ENCODE results near the gene NMUR2. TPM values are rescaled to one million over a fixed set of nuclear protein-coding genes. Genes with fewer than 3 reads are reported as not detected.

Gene NMUR2
- total RNA-seq, 1 donor from 2014 or later = 0.07 TPM

DNA sequence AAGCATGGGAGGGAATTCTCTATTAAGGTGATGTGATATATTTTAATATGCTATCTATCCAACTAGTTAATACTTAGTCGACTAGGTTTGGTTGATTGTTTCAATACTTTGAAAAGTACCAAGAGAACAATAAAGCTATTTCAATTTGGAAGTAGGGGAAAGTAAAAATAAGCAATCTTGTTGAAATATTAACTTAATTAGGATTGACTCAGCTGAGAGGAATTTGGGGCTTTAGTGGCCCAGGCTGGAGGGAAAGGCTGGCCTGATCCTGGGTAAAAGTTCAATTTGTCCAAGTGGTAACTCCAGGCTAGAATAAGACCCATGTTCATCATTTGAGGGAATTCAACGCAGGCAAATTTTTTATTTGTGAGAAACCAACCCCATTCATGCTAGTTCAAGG is 48.6 kb downstream of the NMUR2 start:
- H3K9me3 Mint-ChIP-seq = no peaks in the 10 kb centered on the region
- DNase-seq (ENCODE audit: low spot score) = no peak
- H3K27ac Mint-ChIP-seq = no peak overlapping the region
- Histone ChIP-seq H3K36me3 (no peaks in the 10 kb centered on the region), H3F3A (ENCODE audit: low read depth) (no peaks in the 10 kb centered on the region), H3K27ac (no peak overlapping the region), H3K27me3 (no peaks in the 10 kb centered on the region), H3K9me3 (ENCODE audit: low read depth) (no peaks in the 10 kb centered on the region), H3K4me2 (no peak overlapping the region), H3K9ac (no peak overlapping the region), H3K4me3 (no peak overlapping the region), H2AFZ (replicated peaks) (no peak overlapping the region), H3K79me2 (ENCODE audit: low read depth) (no peaks in the 10 kb centered on the region), H4K20me1 (ENCODE audit: low read depth) (no peaks in the 10 kb centered on the region), H3K4me1 (no peaks in the 10 kb centered on the region)
- no peak overlapping the region for H3K4me3 Mint-ChIP-seq
- H3K27me3 Mint-ChIP-seq (ENCODE audit: insufficient read depth, low read depth) = no peaks in the 10 kb centered on the region
- TF ChIP-seq, protein P1, sequence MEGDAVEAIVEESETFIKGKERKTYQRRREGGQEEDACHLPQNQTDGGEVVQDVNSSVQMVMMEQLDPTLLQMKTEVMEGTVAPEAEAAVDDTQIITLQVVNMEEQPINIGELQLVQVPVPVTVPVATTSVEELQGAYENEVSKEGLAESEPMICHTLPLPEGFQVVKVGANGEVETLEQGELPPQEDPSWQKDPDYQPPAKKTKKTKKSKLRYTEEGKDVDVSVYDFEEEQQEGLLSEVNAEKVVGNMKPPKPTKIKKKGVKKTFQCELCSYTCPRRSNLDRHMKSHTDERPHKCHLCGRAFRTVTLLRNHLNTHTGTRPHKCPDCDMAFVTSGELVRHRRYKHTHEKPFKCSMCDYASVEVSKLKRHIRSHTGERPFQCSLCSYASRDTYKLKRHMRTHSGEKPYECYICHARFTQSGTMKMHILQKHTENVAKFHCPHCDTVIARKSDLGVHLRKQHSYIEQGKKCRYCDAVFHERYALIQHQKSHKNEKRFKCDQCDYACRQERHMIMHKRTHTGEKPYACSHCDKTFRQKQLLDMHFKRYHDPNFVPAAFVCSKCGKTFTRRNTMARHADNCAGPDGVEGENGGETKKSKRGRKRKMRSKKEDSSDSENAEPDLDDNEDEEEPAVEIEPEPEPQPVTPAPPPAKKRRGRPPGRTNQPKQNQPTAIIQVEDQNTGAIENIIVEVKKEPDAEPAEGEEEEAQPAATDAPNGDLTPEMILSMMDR (IDR thresholded peaks at IDR 0.05) = no peak
- no peak for TF ChIP-seq EZH2 (IDR thresholded peaks at IDR 0.05)
- no peak for TF ChIP-seq EZH2phosphoT487 (IDR thresholded peaks at IDR 0.05)
- no peaks in the 10 kb centered on the region for H3K36me3 Mint-ChIP-seq
- H3K4me1 Mint-ChIP-seq = peaks cover 2% of the 10 kb centered on the region

DNA sequence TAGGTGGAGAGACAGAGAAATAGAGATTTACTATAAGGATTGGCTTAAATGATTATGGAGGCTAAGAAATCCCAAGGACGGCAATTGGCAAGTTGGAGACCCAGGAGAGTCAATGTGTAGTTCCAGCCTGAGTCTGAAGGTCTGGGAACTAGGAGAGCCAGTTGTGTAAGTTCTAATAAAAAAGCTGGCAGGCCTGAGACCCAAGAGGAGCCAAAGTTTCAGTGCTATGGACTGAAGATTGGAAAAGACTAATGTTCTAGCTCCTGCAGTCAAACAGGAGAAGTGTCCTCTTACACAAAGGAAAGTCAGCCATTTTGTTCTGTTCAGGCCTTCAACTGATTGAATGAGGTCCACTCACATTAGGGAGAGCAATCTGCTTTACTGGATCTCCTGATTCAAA is 50.0 kb downstream of the NMUR2 start:
- Mint-ChIP-seq H3K36me3 (no peaks in the 10 kb centered on the region), H3K27ac (no peak overlapping the region), H3K4me1 (no peaks in the 10 kb centered on the region), H3K27me3 (ENCODE audit: insufficient read depth, low read depth) (peaks cover 2% of the 10 kb centered on the region), H3K4me3 (no peak overlapping the region), H3K9me3 (no peaks in the 10 kb centered on the region)
- no peak for DNase-seq (ENCODE audit: low spot score)
- Histone ChIP-seq H3K4me1 (no peaks in the 10 kb centered on the region), H3K36me3 (no peaks in the 10 kb centered on the region), H3F3A (ENCODE audit: low read depth) (no peaks in the 10 kb centered on the region), H4K20me1 (ENCODE audit: low read depth) (no peaks in the 10 kb centered on the region), H3K9me3 (ENCODE audit: low read depth) (no peaks in the 10 kb centered on the region), H2AFZ (replicated peaks) (peak overlapping the region; percentile 7), H3K4me3 (no peak overlapping the region), H3K9ac (no peak overlapping the region), H3K27me3 (no peaks in the 10 kb centered on the region), H3K27ac (no peak overlapping the region), H3K79me2 (ENCODE audit: low read depth) (no peaks in the 10 kb centered on the region), H3K4me2 (no peak overlapping the region)
- TF ChIP-seq EZH2 (IDR thresholded peaks at IDR 0.05) (no peak), EZH2phosphoT487 (IDR thresholded peaks at IDR 0.05) (no peak)
- TF ChIP-seq, protein P1 (IDR thresholded peaks at IDR 0.05) = no peak

DNA sequence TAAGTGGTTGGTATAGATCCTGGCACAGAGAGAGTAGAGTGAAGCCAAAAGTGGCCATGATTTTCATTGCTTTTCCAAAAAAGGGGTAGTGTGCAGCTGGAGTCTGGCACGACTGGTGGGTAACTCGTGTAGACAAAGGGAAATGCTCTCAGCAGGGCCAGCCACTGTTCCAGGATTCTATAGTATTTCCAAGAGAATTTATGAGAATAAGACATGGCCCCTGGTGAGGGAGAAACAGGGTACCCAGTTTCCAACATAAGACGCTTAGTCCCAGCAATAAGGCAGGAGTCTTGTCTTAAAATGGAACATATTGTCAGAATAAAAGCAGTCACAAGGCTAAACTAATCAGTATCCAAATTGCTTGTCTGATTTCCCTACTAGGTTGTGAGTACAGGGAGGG is 52.1 kb downstream of the NMUR2 start:
- peaks cover 2% of the 10 kb centered on the region for H3K27me3 Mint-ChIP-seq (ENCODE audit: insufficient read depth, low read depth)

More for the DNA sequence above, 52.1 kb downstream of the NMUR2 start:
- Mint-ChIP-seq H3K27ac (no peak overlapping the region), H3K9me3 (peaks cover 5% of the 10 kb centered on the region), H3K4me3 (no peak overlapping the region), H3K36me3 (no peaks in the 10 kb centered on the region), H3K4me1 (no peaks in the 10 kb centered on the region)
- Histone ChIP-seq H3K79me2 (ENCODE audit: low read depth) (no peaks in the 10 kb centered on the region), H3K27me3 (no peaks in the 10 kb centered on the region), H3K27ac (no peak overlapping the region), H3F3A (ENCODE audit: low read depth) (no peaks in the 10 kb centered on the region), H2AFZ (replicated peaks) (no peak overlapping the region), H3K4me1 (no peaks in the 10 kb centered on the region), H3K36me3 (no peaks in the 10 kb centered on the region), H4K20me1 (ENCODE audit: low read depth) (no peaks in the 10 kb centered on the region), H3K4me3 (no peak overlapping the region), H3K4me2 (no peak overlapping the region), H3K9ac (no peak overlapping the region), H3K9me3 (ENCODE audit: low read depth) (no peaks in the 10 kb centered on the region)
- no peak for DNase-seq (ENCODE audit: low spot score)
- TF ChIP-seq EZH2phosphoT487 (IDR thresholded peaks at IDR 0.05) (no peak), EZH2 (IDR thresholded peaks at IDR 0.05) (no peak)
- TF ChIP-seq, protein P1 (IDR thresholded peaks at IDR 0.05) = no peak

Data from neural progenitor cell (in vitro differentiated cells).